ENCODE data around the gene CCDC190. TPM values are rescaled to one million over a fixed set of nuclear protein-coding genes. Genes with fewer than 3 reads are reported as not detected.

Gene CCDC190
- total and polyA plus RNA-seq, 9 of the 15 experiments (the other 6 are each of a cell fraction or from before 2014, with no cell fraction given): not detected

DNA sequence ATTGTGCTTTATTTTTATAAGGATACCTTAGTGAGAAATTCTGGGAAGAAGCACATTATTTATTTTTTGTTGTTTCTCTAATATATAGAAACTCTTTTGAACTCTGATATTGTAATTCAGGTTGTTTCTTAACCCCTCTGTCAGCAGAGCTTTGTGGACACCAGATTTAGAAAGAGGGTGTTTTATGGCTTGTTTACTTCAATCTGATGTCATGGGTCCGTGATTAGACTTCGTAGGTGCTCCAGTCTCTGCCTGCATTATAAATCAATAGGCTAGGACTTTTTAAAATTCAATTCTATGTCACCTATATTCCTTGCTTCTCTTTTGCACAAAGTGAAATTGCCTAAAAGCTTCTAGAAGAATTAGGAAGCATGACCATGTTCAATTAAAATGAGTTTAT, 47.3 kb upstream of the CCDC190 start:
- no peak for ATAC-seq
- Histone ChIP-seq H3K9me1 (ENCODE audit: control insufficient read depth, insufficient read depth, low read length) (no peaks in the 10 kb centered on the region), H3K9ac (ENCODE audit: insufficient read depth in 1 of 2, low read depth in 2 of 2, low read length in 2 of 2) (no peak overlapping the region), H2AFZ (ENCODE audit: low read depth, low read length) (no peak overlapping the region), H3K4me2 (ENCODE audit: insufficient read depth, low read length) (no peak overlapping the region), H3K27me3 (ENCODE audit: control insufficient read depth in 2 of 2, insufficient read depth in 2 of 2, low read length in 2 of 2) (no peaks in the 10 kb centered on the region; a peak in 2 of 5 replicates), H4K20me1 (replicated peaks; ENCODE audit: control insufficient read depth, insufficient read depth, low read length) (no peaks in the 10 kb centered on the region), H3K36me3 (ENCODE audit: control insufficient read depth, insufficient read depth, low read length) (no peaks in the 10 kb centered on the region), H3K4me1 (replicated peaks in 1 of 2; ENCODE audit: control insufficient read depth in 2 of 2, insufficient read depth in 2 of 2, low read length in 2 of 2) (no peaks in the 10 kb centered on the region; a peak in 1 of 5 replicates), H3K27ac (ENCODE audit: extremely low read depth, low read depth, low read length) (no peak overlapping the region), H3K9me3 (replicated peaks; ENCODE audit: control insufficient read depth, insufficient read depth, low read depth, low read length) (no peaks in the 10 kb centered on the region), H3K79me2 (ENCODE audit: control insufficient read depth, insufficient read depth, low read length) (no peaks in the 10 kb centered on the region), H3K4me3 (no peak overlapping the region)
- 0% methylated on average over 2 of the region's 2 CpGs for WGBS (ENCODE audit: insufficient coverage, low coverage, missing lambda C conversion rate)
- in situ Hi-C loops (cut with MboI): no loop called here
- ChIA-PET POLR2A (no interaction called here), CTCF (ENCODE audit: low intra/inter-chr PET ratio) (no interaction called here)
- TF ChIP-seq PHF8 (IDR thresholded peaks at IDR 0.05; ENCODE audit: borderline replicate concordance, low read length) (no peak), NFE2 (IDR thresholded peaks at IDR 0.05; ENCODE audit: low read depth) (no peak), MECOM (CRISPR knock-in tag; IDR thresholded peaks at IDR 0.05) (no peak), PCBP2 (IDR thresholded peaks at IDR 0.05; ENCODE audit: low read depth, low read length, poor library complexity, severe bottlenecking) (no peak), BCOR (IDR thresholded peaks at IDR 0.05) (no peak), PRMT5 (CRISPR knock-in tag; IDR thresholded peaks at IDR 0.05) (no peak), E2F3 (CRISPR knock-in tag; IDR thresholded peaks at IDR 0.05) (no peak), MTA1 (IDR thresholded peaks at IDR 0.05; ENCODE audit: borderline replicate concordance) (no peak), ZNF57 (CRISPR knock-in tag; IDR thresholded peaks at IDR 0.05) (no peak), ZNF282 (CRISPR knock-in tag; IDR thresholded peaks at IDR 0.05) (no peak)
- TF ChIP-seq, protein P1, sequence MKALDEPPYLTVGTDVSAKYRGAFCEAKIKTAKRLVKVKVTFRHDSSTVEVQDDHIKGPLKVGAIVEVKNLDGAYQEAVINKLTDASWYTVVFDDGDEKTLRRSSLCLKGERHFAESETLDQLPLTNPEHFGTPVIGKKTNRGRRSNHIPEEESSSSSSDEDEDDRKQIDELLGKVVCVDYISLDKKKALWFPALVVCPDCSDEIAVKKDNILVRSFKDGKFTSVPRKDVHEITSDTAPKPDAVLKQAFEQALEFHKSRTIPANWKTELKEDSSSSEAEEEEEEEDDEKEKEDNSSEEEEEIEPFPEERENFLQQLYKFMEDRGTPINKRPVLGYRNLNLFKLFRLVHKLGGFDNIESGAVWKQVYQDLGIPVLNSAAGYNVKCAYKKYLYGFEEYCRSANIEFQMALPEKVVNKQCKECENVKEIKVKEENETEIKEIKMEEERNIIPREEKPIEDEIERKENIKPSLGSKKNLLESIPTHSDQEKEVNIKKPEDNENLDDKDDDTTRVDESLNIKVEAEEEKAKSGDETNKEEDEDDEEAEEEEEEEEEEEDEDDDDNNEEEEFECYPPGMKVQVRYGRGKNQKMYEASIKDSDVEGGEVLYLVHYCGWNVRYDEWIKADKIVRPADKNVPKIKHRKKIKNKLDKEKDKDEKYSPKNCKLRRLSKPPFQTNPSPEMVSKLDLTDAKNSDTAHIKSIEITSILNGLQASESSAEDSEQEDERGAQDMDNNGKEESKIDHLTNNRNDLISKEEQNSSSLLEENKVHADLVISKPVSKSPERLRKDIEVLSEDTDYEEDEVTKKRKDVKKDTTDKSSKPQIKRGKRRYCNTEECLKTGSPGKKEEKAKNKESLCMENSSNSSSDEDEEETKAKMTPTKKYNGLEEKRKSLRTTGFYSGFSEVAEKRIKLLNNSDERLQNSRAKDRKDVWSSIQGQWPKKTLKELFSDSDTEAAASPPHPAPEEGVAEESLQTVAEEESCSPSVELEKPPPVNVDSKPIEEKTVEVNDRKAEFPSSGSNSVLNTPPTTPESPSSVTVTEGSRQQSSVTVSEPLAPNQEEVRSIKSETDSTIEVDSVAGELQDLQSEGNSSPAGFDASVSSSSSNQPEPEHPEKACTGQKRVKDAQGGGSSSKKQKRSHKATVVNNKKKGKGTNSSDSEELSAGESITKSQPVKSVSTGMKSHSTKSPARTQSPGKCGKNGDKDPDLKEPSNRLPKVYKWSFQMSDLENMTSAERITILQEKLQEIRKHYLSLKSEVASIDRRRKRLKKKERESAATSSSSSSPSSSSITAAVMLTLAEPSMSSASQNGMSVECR (CRISPR knock-in tag; IDR thresholded peaks at IDR 0.05): no peak
- TF ChIP-seq, protein P2, sequence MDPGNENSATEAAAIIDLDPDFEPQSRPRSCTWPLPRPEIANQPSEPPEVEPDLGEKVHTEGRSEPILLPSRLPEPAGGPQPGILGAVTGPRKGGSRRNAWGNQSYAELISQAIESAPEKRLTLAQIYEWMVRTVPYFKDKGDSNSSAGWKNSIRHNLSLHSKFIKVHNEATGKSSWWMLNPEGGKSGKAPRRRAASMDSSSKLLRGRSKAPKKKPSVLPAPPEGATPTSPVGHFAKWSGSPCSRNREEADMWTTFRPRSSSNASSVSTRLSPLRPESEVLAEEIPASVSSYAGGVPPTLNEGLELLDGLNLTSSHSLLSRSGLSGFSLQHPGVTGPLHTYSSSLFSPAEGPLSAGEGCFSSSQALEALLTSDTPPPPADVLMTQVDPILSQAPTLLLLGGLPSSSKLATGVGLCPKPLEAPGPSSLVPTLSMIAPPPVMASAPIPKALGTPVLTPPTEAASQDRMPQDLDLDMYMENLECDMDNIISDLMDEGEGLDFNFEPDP (CRISPR knock-in tag; IDR thresholded peaks at IDR 0.05): no peak
- BruUV-seq (replicated peaks): no TSS peak
- intact Hi-C loops (cut with micrococcal nuclease): loop anchor here (5.0 kb wide), 1 partner anchor 51 kb away; no protein-coding TSS in a partner anchor
- no peak for FAIRE-seq
- DNase-seq (ENCODE audit: extremely low read depth in 1 of 4, low spot score in 3 of 4): no peak

Measured in K562 (cell line).